SK-N-MC (cell line): ENCODE data around the gene SLC35E1.

Experiments
- EZH2 ChIP-seq: fragments of 200-600 bp; sonication (generic); IDR thresholded peaks from one replicate; pipeline ENCODE4 v1.6.1; 2017; ENCODE audit warnings: antibody characterized with exemption
- POLR2AphosphoS5 ChIP-seq: IDR thresholded peaks from 2 replicates; pipeline ENCODE4 v1.6.1; 2012; ENCODE audit warnings: mild to moderate bottlenecking, low read depth, low read length, borderline replicate concordance

DNA sequence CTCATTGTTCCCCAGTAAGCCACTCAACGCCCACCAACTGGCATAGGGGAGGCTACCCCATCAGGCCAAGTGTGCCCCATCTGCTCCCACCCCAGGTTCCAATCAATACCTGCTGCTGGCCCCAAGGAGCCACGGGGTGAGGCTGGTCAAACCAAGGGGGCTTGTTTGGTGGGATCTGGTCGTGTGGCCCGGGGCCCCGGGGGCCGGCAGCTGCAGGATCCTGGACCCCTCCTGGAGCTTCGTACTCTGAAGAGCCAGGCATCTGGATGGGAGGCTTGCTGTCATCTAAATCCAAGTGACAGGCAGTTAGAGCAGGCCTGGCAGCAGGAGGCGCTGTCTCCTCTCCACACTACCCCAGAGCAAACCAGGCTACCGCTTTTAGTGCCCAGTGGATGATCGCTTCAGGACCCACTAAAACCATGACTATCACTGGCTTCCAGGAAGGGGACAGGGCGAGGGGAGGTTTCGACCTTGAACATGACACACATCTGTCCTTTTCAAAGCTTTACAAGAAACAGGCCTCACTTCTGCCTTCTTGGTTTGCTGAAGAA lies 44.2 kb downstream of the SLC35E1 start:
- TF ChIP-seq POLR2AphosphoS5 (no peak), EZH2 (no peak)
